Measurements from ENCODE around the gene DLD. TPM values are rescaled to one million over a fixed set of nuclear protein-coding genes. Genes with fewer than 3 reads are reported as not detected.

Gene DLD
- total and polyA plus RNA-seq, 2 of the 13 experiments (the other 11 are each of a cell fraction or from before 2014, with no cell fraction given), result 56.8 to 95.2 TPM

- TF ChIP-seq NRL (CRISPR knock-in tag; IDR thresholded peaks at IDR 0.05; ENCODE audit: borderline replicate concordance) (peak; percentile 92; the same call in 1 of the 2 replicates), ZNF891 (CRISPR knock-in tag; IDR thresholded peaks at IDR 0.05) (peak; percentile 84; the same call in 1 of the 2 replicates), HNRNPLL (IDR thresholded peaks at IDR 0.05; ENCODE audit: low read depth, low read length, poor library complexity, severe bottlenecking) (peak; percentile 99), ZNF414 (CRISPR knock-in tag; IDR thresholded peaks at IDR 0.05) (no peak), HMGA1 (CRISPR knock-in tag; conservative IDR thresholded peaks at IDR 0.05) (no peak), DRAP1 (CRISPR knock-in tag; IDR thresholded peaks at IDR 0.05) (peak; percentile 70), EED (CRISPR knock-in tag; IDR thresholded peaks at IDR 0.05) (peak; percentile 78; the same call in 1 of the 2 replicates)
Observed at GRCh38 chr7:107890962-107891635, at the start of gene DLD (continued).

GRCh38 chr7:107842213-107842612 is 48.8 kb upstream of the DLD start:
- no peaks in the 10 kb centered on the region for H3K79me2 ChIP-seq (ENCODE audit: insufficient read depth, low read length)
- in situ Hi-C loops (cut with HindIII; ENCODE audit: extremely low pct_ligation_motif_present, low pct_unique_long_range_greater_than_20kb) (no loop called here), intact Hi-C loops (cut with micrococcal nuclease; ENCODE audit: unreplicated experiment) (no loop called here)
- FAIRE-seq, result no peak
- ATAC-seq, result no peak
- H3K4me3 ChIP-seq (replicated peaks in 1 of 3; ENCODE audit: insufficient read depth in 1 of 3, low read depth in 2 of 3, low read length in 3 of 3), result no peak overlapping the region
- WGBS (ENCODE audit: low lambda C conversion rate), result 56% methylated on average over 3 of the region's 3 CpGs
- H3K9ac ChIP-seq (ENCODE audit: insufficient read depth, low read depth, low read length), result no peak overlapping the region
- DNase-seq (ENCODE audit: low spot score), result no peak
- no peaks in the 10 kb centered on the region for H3K9me3 ChIP-seq (ENCODE audit: low read length)
- H3K4me1 ChIP-seq (ENCODE audit: insufficient read depth, low read length), result 0 out of 2 replicates have a peak, but pooled peaks cover 5% of the 10 kb centered on the region
- TF ChIP-seq MAFF (IDR thresholded peaks at IDR 0.05; ENCODE audit: low read depth, low read length) (peak; percentile 42; the same call in 1 of the 2 replicates), MAFK (conservative IDR thresholded peaks at IDR 0.05 in 1 of 2, IDR thresholded peaks at IDR 0.05 in 1 of 2; ENCODE audit: low read length in 2 of 2) (peak; percentile 62 to 72), CEBPZ (IDR thresholded peaks at IDR 0.05; ENCODE audit: low read length) (no peak), SOX13 (IDR thresholded peaks at IDR 0.05) (no peak), SOX13 (CRISPR knock-in tag; conservative IDR thresholded peaks at IDR 0.05 in 1 of 2, IDR thresholded peaks at IDR 0.05 in 1 of 2) (no peak), ZSCAN12 (CRISPR knock-in tag; IDR thresholded peaks at IDR 0.05) (no peak), MYPOP (CRISPR knock-in tag; IDR thresholded peaks at IDR 0.05) (no peak)
- H3K27ac ChIP-seq (ENCODE audit: extremely low read length, insufficient read depth, low read length), result no peak overlapping the region
- no peaks in the 10 kb centered on the region for H4K20me1 ChIP-seq (ENCODE audit: insufficient read depth, low read length)
- no TSS peak for BruUV-seq (replicated peaks)
- POLR2A ChIA-PET, result no interaction called here
- CTCF ChIA-PET (ENCODE audit: low intra/inter-chr PET ratio, low total read pairs), result no interaction called here
- no peak overlapping the region for H2AFZ ChIP-seq (ENCODE audit: low read length)
- no peaks in the 10 kb centered on the region for H3K36me3 ChIP-seq (replicated peaks in 1 of 2; ENCODE audit: control insufficient read depth in 1 of 2, insufficient read depth in 2 of 2, low read length in 2 of 2)
- peaks cover 0 to 11% of the 10 kb centered on the region in 2 experiments; a peak in 2 of 5 replicates for H3K27me3 ChIP-seq (ENCODE audit: control insufficient read depth in 1 of 2, insufficient read depth in 2 of 2, low read length in 2 of 2)
- H3K4me2 ChIP-seq (ENCODE audit: low read depth, low read length), result no peak overlapping the region

All from HepG2 (cell line).